SJSA1 (cell line): ENCODE measurements around the gene KISS1R. TPM values are rescaled to one million over a fixed set of nuclear protein-coding genes. Genes with fewer than 3 reads are reported as not detected.
"Not testable (repeated sequence)": the region's sequence is repeated elsewhere in the genome, so short reads cannot be mapped to it uniquely, and the experiment has no call there.

Experiments used
- DNase-seq, 2 experiments: peaks; one replicate each; pipeline ENCODE4 v3.0.0-alpha.2; 2015 to 2020; ENCODE audit warnings: low spot score in 2 of 2, low read depth in 1 of 2
- H3K27ac ChIP-seq: fragments of 250-450 bp; sonication (Bioruptor Pico); 2 replicates; pipeline ENCODE4 v1.5.1; 2020; ENCODE audit warnings: mild to moderate bottlenecking, moderate library complexity
- H3K27me3 ChIP-seq: fragments of 250-450 bp; sonication (Bioruptor Pico); replicated peaks from 2 replicates; pipeline ENCODE4 v1.5.1; 2020; ENCODE audit warnings: mild to moderate bottlenecking, moderate library complexity
- H3K36me3 ChIP-seq: fragments of 250-450 bp; sonication (Bioruptor Pico); 2 replicates; pipeline ENCODE4 v1.5.1; 2020; ENCODE audit warnings: mild to moderate bottlenecking
- H3K4me1 ChIP-seq: fragments of 250-450 bp; sonication (Bioruptor Pico); replicated peaks from 2 replicates; pipeline ENCODE4 v1.6.1; 2021; ENCODE audit warnings: mild to moderate bottlenecking
- H3K4me3 ChIP-seq: fragments of 250-450 bp; sonication (Bioruptor Pico); 2 replicates; pipeline ENCODE4 v1.5.1; 2020; ENCODE audit warnings: mild to moderate bottlenecking
- H3K9me3 ChIP-seq: fragments of 250-450 bp; sonication (Bioruptor Pico); replicated peaks from 2 replicates; pipeline ENCODE4 v1.5.1; 2020; ENCODE audit warnings: mild to moderate bottlenecking
- total RNA-seq: library from RNA; depleted of rRNA; stranded (reverse); fragments of >200 nt; shearing (Covaris generic); gene quantifications from 2 replicates; pipeline ENCODE4 v1.2.3, GENCODE V29; 2014

Gene KISS1R
- total RNA-seq, 1 experiment from 2014 or later, result not detected

DNA sequence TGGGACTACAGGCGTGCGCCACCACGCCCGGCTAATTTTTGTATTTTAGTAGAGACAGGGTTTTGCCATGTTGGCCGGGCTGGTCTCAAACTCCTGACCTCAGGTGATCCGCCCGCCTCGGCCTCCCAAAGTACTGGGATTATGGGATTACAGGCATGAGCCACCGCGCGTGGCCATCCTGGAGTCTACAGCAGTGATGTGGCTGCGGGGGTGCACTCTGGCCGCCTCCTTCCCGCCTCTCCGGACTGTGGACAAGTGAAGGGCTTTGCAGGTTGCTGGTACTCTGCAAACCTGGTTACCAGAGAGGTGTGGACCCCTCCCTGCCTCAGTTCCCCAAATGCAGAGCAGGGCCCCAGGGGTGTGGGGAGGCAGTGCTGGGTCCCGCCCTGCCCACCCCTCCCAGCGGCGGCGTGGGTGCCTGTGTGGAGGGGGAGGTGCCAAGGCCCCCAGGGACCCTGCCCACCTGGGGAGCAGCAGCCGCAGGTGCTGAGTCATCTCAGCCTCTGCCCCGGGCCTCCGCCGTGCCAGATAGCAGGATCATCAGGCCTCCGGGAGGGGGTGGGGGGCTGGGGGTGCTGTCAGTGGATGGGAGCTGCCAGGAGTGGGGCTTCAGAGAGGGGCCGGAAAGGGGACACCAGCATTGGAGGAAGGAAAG lies 31.8 kb downstream of the KISS1R start:
- Histone ChIP-seq H3K27ac (no peak overlapping the region), H3K27me3 (no peaks in the 10 kb centered on the region), H3K4me1 (peaks cover 4% of the 10 kb centered on the region; the same call in 1 of the 2 replicates), H3K36me3 (no peaks in the 10 kb centered on the region), H3K9me3 (no peaks in the 10 kb centered on the region), H3K4me3 (no peak overlapping the region)
- no peak for DNase-seq

DNA sequence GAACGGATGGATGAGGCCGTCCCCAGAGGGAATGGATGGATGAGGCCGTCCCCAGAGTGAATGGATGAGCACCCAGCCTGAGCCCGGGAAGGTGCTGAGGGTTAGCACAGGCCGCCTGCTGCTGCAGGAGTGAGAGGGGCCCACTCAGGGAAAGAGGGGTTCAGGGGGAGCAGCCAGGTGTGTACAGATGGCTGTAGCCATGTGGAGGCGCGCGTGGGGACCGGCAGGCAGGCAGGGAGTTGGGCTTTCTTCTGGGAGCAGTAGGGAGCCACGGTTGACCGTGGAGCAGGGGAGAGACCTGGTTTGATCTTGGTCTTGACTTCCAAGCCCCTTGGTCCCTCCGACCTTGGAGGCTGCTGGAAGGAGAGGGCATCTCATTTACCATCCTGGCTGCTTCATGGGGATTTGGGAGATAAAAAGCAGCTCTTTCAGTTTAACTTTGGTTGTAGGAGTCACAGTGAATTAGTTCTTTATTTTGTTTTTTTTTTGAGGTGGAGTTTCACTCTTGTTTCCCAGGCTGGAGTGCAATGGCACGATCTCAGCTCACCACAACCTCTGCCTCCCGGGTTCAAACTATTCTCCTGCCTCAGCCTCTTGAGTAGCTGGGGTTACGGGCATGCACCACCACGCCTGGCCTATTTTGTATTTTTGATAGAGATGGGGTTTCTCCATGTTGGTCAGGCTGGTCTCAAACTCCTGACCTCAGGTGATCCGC lies 33.4 kb downstream of the KISS1R start:
- H3K36me3 ChIP-seq, result no peaks in the 10 kb centered on the region
- H3K9me3 ChIP-seq, result no peaks in the 10 kb centered on the region
- H3K27ac ChIP-seq, result no peak overlapping the region
- no peak overlapping the region for H3K4me3 ChIP-seq
- no peak for DNase-seq
- no peaks in the 10 kb centered on the region for H3K27me3 ChIP-seq
- peaks cover 4% of the 10 kb centered on the region; the same call in 1 of the 2 replicates for H3K4me1 ChIP-seq

DNA sequence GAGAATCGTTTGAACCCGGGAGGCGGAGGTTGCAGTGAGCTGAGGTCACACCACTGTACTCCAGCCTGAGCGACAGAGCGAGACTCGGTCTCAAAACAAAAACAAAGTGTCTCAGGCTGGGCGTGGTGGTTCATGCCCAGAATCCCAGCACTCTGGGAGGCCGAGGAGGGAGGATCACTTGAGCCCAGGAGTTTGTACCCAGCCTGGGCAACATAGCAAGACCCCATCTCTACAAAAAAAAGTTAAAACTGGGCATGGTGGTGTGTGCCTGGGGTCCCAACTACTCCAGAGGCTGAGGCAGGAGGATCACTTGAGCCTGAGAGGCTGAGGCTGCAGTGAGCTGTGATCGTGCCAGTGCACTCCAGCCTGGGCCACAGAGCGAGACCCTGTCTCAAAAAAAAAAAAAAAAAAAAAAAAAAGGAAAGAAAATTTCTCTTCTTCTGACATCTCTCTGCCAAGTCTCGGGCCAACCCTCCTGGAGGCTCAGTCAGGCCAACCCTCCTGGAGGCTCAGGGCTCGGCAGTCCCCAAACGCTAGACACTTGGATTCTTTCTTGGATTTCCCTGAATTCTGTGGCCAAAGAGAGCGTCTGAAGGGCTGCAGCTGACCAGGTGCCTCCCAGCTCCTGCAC lies 35.0 kb downstream of the KISS1R start:
- Histone ChIP-seq H3K27ac (no peak overlapping the region), H3K9me3 (no peaks in the 10 kb centered on the region)

DNA sequence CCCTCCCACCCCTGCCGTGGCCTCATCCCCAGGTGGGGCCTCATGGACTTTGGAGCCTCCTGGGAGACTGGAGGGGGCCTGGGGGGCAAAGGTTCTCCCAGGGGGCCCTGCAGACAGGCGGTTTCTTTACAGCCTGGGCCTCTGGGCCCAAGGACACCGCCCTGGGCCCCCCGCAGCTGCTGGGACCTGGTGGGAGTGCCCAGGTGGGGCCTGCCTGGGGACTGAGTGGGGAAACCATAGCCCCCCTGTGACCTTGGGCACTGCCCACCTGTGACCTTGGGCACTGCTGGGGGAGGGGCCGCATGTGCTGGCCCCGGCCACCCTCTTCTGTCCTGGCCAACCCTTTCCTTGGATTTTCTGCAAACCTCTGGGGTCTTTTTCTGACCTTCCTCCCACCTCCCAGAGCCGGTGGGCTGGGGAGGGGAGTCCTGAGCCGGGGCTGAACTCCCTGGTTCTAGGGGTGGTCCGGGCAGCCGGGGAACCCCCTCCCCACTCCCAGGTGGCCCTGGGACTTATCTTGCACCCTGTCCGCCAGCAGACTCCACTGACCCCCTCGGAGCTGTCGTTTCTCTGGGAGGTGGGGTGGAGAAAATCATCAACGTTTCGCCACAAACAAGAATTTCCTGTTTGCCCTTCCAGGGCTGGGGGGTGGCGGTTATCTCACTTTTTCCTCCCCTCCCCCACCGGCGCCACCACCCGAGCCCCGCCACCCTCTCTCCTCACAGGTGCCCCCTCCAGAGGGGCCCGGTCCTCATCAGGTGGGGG lies 35.7 kb downstream of the KISS1R start:
- Histone ChIP-seq H3K4me3 (no peak overlapping the region), H3K27me3 (no peaks in the 10 kb centered on the region), H3K36me3 (no peaks in the 10 kb centered on the region), H3K27ac (no peak overlapping the region), H3K4me1 (peaks cover 4% of the 10 kb centered on the region; the same call in 1 of the 2 replicates), H3K9me3 (no peaks in the 10 kb centered on the region)
- no peak for DNase-seq

More for the DNA sequence above, 35.0 kb downstream of the KISS1R start:
- Histone ChIP-seq H3K27me3 (no peaks in the 10 kb centered on the region), H3K4me3 (no peak overlapping the region), H3K36me3 (no peaks in the 10 kb centered on the region), H3K4me1 (peaks cover 4% of the 10 kb centered on the region; the same call in 1 of the 2 replicates)
- no peak for DNase-seq

DNA sequence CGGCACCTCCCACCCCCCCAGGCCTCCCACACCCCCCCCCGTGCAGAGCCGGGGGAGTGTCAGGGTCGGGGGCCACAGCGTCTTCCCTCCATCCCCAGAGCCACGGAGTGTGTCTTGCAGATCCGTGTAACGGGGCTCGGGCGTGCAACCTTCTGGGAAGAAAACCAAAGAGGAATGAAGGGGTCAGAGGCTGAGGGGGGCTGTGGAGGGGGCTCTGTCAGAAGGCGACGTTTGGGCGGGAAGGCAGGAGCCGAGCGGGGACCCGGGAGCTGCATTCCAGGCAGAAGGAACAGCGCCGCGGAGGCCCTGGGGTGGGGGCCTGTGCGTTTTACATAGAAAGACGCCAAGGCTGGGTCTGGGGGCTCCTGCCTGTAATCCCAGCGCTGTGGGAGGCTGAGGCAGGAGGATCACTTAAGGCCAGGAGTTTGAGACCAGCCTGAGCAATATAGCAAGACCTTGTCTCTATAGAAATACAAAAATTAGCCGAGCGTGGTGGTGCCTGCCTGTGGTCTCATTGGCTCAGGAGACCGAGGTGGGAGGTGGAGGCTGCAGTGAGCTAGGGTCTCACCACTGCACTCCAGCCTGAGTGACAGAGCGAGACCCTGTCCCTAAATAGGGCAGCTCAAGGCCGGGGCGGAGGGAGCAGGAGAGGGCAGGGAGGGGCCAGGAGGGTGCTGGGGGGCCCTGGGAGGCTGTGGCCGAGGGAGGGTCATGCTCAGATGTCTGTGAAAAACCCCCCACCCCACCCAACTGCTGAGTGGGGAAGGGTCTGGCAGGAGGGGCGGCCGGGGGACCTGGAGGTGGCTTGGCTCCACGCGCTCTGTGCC lies 36.5 kb downstream of the KISS1R start:
- H3K4me1 ChIP-seq, result peaks cover 4% of the 10 kb centered on the region; the same call in 1 of the 2 replicates
- no peaks in the 10 kb centered on the region for H3K27me3 ChIP-seq
- H3K4me3 ChIP-seq, result no peak overlapping the region
- DNase-seq, result no peak
- H3K27ac ChIP-seq, result no peak overlapping the region
- H3K9me3 ChIP-seq, result no peaks in the 10 kb centered on the region
- no peaks in the 10 kb centered on the region for H3K36me3 ChIP-seq

DNA sequence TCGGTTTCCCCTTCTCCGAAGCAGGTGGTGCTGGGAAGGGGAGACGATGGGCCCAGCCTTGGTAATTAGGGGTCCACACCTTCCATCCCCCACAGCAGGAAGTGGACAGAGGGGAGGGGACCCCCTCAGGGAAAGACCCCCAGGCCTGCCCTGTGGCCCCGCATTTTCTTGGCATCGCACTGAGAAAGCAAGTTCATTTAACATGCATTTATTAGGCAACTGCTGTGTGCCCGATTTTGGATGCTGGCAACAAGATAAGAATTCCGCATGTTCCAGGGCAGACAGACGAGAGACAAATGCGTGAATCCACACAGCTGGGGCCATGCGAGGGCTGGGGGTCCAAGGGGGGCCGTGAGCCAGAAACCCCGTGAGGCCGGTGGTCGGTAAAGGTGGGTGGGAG lies 37.1 kb downstream of the KISS1R start:
- DNase-seq, result no peak
- H3K27me3 ChIP-seq, result no peaks in the 10 kb centered on the region
- no peaks in the 10 kb centered on the region for H3K36me3 ChIP-seq
- H3K4me1 ChIP-seq, result peaks cover 4% of the 10 kb centered on the region; the same call in 1 of the 2 replicates
- H3K9me3 ChIP-seq, result no peaks in the 10 kb centered on the region
- no peak overlapping the region for H3K27ac ChIP-seq
- H3K4me3 ChIP-seq, result no peak overlapping the region

DNA sequence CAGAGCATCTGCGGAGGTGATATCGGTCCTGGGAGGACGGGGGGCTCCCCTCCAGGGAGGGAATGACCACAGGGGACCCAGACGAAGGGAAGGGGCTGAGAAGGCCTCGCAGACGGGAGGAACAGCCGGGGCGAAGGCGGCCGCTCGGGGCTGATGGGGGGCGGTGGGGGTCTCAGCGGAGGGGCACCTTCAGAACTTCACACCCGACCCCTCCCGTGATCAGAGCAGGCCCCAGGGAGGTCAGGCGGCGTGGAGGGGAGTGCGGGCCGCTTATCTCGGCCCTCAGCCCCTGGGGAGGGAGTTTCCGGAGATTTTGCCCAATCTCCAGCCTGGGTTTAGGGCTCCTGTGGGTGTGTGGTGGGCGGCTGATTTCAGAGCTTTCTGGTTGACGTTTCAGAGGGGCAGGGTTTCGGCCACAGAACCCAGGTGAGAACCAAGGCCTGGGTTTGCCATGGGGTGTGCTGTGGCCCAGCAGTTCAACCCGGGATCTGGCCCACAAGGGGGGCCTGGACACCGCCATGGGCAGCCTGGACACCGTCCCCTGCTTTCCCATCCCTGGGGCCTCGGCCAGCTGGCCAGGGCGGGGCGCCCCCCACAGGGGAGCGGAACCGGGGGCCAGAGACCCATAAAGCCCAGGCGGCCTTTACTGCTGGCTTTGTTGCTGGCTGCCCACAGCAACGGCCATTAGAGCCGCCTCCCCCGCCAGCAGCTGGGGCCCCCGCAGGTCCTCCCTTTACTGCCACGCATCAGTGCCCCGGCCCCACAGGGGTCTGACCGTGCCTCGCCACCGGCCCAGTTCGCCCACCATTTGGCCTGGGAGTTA lies 37.8 kb downstream of the KISS1R start:
- Histone ChIP-seq H3K9me3 (no peaks in the 10 kb centered on the region), H3K27ac (no peak overlapping the region), H3K4me3 (no peak overlapping the region), H3K4me1 (peaks cover 4% of the 10 kb centered on the region; the same call in 1 of the 2 replicates), H3K36me3 (no peaks in the 10 kb centered on the region), H3K27me3 (no peaks in the 10 kb centered on the region)
- no peak for DNase-seq

DNA sequence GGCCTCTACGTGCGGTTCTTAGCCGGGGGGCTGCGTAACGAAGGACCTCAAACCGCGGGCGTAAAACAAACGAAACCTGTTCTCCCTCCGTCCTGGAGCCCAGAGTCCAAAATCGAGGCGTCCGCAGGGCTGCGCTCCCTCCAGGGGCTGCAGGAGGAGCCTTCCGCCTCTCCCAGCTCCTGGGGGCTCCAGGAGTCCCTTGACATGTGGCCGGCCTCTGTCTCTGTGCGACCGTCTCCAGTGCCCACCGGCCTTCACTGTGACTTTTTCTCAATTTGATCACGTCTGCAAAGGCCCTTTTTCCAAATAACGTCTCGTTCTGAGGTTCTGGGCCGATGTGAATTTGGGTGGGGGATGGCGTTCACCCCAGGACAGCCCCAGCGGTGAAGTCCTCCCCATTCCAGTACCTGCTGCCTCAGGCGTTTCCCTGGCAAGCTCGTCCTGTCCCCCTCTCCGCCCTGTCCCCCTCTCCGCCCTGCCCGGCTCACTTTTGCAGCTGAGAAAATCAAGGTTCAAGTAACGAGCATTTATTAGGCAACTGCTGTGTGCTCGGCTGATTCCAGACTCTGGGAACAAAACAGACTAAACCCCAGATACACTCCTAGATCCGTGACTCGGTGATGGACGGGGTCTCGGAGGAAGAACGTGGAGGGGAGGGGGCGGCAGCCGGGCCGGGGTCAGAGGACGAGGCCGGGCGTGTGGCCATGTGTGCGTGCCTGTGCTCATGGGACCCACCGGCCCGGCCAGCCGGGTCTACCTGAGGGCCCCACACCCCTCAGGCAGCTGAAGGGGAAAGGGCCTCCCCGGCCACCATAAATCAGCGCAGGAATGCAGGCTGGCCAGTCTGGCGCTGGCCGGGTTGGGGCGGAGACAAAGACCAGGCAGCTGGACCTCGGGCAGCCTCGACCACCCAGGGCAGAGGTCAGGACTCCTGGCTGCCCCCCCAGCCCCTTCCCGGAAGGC lies 39.0 kb downstream of the KISS1R start:
- H3K27me3 ChIP-seq, result no peaks in the 10 kb centered on the region
- no peak overlapping the region for H3K4me3 ChIP-seq
- DNase-seq, result no peak
- H3K4me1 ChIP-seq, result peaks cover 4% of the 10 kb centered on the region; the same call in 1 of the 2 replicates
- H3K27ac ChIP-seq, result no peak overlapping the region
- H3K9me3 ChIP-seq, result no peaks in the 10 kb centered on the region
- no peaks in the 10 kb centered on the region for H3K36me3 ChIP-seq

DNA sequence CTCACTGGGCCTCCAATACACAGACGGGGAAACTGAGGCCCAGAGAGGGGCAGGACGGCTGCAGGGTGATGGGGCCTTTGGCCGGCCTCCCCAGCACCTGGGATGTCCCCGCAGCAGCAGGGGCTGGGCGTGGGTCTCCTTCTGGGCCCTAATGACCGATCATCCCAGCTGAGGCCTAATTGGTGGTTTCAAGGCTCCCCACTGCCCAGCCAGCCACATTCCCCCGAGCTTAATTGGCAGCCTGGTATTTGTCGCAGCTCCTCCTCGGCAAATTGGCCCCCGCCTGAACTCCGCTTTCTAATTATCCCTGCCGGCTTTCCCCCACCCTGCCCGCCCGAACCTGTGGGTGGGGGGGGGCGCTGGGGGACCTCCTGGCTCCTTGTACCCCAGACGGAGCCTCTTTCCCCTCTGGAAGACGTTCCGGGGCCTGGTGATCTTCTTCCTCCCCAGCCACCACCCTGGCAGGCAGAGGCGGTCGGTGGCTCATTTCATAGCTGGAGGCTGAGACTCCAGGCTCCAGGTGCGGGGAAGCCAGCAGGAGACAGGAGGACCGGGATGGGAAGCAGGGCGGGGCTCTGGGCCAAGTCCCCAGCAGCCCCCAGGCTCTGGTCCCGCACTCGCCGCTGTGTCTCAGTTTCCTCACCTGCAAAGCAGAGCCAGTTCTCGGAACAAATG lies 39.8 kb downstream of the KISS1R start:
- Histone ChIP-seq H3K4me1 (peaks cover 4% of the 10 kb centered on the region; the same call in 1 of the 2 replicates), H3K36me3 (no peaks in the 10 kb centered on the region), H3K27me3 (no peaks in the 10 kb centered on the region), H3K4me3 (no peak overlapping the region), H3K27ac (no peak overlapping the region), H3K9me3 (no peaks in the 10 kb centered on the region)
- DNase-seq, result no peak

DNA sequence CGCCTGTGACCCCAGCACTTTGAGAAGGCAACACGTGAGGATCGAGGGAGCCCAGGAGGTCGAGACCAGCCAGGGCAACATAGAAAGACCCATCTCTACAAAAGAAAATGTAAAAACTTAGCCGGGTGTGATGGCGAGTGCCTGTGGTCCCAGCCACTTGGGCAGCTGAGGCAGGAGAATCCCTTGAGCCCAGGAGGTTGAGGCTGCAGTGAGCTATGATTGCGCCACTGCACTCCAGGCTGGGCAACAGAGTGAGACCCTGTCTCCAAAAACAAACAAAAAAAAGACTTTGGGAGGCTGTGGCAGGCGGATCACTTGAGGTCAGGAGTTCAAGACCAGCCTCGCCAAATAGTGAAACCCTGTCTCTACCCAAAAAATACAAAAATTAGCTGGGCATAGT lies 40.4 kb downstream of the KISS1R start:
- H3K27ac ChIP-seq, DNase-seq, H3K27me3 ChIP-seq, H3K36me3 ChIP-seq, H3K9me3 ChIP-seq, H3K4me3 ChIP-seq, H3K4me1 ChIP-seq: not testable (repeated sequence)
